Measurements from ENCODE around the gene CCN5.

Gene CCN5

DNA sequence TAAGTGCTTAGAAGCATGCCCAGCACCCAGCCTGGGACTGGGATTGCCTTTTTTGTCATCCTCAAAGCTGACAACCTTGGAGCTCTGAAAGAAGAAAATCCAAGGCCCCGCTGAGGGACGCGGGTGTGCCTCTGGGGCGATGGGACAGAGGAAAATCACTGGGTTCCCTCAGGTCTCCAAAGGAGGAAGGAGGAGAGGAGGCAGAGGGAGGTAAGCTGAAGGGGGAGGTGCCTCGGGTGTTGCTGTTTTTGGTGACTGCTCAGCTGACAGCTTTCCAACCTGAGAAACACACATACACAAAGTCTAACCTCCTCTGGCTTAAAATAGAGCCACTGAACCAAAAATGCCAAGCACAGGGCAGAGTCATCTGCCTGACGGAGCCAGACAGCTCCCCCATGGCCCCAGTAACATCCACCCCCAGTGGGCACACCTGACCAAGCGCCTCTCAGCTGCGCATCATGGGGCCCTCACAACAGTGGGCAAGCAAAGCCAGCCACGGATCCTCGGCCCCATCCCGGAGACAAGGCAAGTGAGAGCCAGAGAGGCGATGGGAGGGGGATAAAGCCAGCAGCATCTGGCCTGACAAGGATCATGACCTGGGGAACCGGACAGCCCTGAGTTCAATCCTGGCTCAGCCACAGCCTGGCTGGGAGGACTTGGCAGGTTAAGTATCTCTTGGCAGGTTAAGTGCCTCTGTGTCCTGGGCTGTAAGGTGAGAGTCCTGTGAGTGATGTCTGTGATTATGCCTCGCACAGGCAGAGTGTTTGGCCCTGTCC is 27.3 kb downstream of the CCN5 start:
- Histone ChIP-seq H3K9me3 (ENCODE audit: control insufficient read depth, insufficient read depth, low read depth, low read length) (no peaks in the 10 kb centered on the region), H3K27ac (ENCODE audit: extremely low read depth, low read depth, low read length) (no peak overlapping the region), H3K36me3 (ENCODE audit: control insufficient read depth in 2 of 2, insufficient read depth in 1 of 2, low read length in 2 of 2) (no peaks in the 10 kb centered on the region), H3K4me3 (ENCODE audit: low read depth, low read length) (no peak overlapping the region), H3K4me1 (ENCODE audit: control insufficient read depth, insufficient read depth, low read length) (peaks cover 4% of the 10 kb centered on the region; the same call in 1 of the 2 replicates)
- ChIA-PET CTCF (interaction anchor here (1.1 to 2.1 kb wide), 3 partner anchors 10 to 59 kb away, joined by 3 to 7 read pairs (median 3); no protein-coding TSS in a partner anchor), POLR2A (no interaction called here)
- TF ChIP-seq ZNF776 (tag by site-specific recombination; IDR thresholded peaks at IDR 0.05; ENCODE audit: borderline replicate concordance), result no peak
- no peak for TF ChIP-seq BCL6B (tag by site-specific recombination; IDR thresholded peaks at IDR 0.05)
- no peak for TF ChIP-seq MYNN (tag by site-specific recombination; IDR thresholded peaks at IDR 0.05; ENCODE audit: borderline replicate concordance)
- no peak for TF ChIP-seq ZNF366 (tag by site-specific recombination; conservative IDR thresholded peaks at IDR 0.05)
- TF ChIP-seq ZNF37A (tag by site-specific recombination; IDR thresholded peaks at IDR 0.05), result no peak
- TF ChIP-seq ZNF423 (tag by site-specific recombination; IDR thresholded peaks at IDR 0.05), result no peak
- no peak for TF ChIP-seq ZNF473 (tag by site-specific recombination; IDR thresholded peaks at IDR 0.05)

- ChIA-PET POLR2A (no interaction called here), CTCF (interaction anchor here (0.7 to 2.1 kb wide), 6 partner anchors 10 to 1021 kb away, joined by 3 to 7 read pairs (median 3); no protein-coding TSS in a partner anchor)
- Histone ChIP-seq H3K4me3 (ENCODE audit: low read depth, low read length) (no peak overlapping the region), H3K9me3 (ENCODE audit: control insufficient read depth, insufficient read depth, low read depth, low read length) (no peaks in the 10 kb centered on the region), H3K4me1 (ENCODE audit: control insufficient read depth, insufficient read depth, low read length) (peaks cover 4% of the 10 kb centered on the region; the same call in 1 of the 2 replicates), H3K27ac (ENCODE audit: extremely low read depth, low read depth, low read length) (no peak overlapping the region), H3K36me3 (ENCODE audit: control insufficient read depth in 2 of 2, insufficient read depth in 1 of 2, low read length in 2 of 2) (no peaks in the 10 kb centered on the region)
- TF ChIP-seq MYNN (tag by site-specific recombination; IDR thresholded peaks at IDR 0.05; ENCODE audit: borderline replicate concordance) (no peak), ZNF211 (tag by site-specific recombination; IDR thresholded peaks at IDR 0.05; ENCODE audit: low read depth) (no peak), ZBTB26 (tag by site-specific recombination; optimal IDR thresholded peaks at IDR 0.05) (no peak)
Measured at GRCh38 chr20:44743080-44743701, 28.0 kb downstream of the CCN5 start.

DNA sequence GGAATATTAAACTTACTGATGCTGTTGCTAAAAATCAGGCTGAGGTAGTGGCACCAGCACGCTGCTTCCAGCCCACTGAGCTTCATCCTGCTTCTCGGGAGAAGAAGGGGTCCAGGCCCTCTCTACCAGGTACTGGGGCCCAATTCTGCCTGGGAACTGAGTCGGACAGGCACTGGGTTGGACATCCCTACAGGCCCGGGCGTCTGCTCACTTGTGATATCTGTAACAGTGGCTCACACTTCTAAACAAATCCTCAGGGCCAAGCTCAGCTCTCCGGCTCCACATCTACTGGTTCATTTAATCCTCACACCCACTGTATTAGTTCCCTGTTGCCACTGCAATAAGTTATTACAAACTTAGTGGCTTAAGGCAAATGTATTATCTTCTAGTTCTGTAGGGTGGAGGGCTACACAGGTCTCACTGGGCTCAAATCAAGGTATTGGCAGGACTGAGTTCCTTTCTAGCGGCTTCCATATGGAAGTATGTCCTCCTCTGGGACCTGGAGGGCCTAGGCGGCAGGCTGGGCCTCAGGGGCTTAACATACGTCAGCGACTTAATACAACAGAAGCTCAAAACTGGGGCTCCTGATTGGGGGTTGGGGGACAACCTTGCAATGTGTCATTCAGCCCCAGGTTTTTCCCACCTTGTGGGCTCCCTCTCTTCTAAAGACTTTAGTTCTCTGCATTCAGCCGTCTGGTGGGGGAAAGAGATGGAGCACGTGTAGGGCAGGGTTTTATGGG is 28.9 kb downstream of the CCN5 start:
- Histone ChIP-seq H3K4me3 (ENCODE audit: low read depth, low read length) (no peak overlapping the region), H3K27ac (ENCODE audit: extremely low read depth, low read depth, low read length) (no peak overlapping the region), H3K9me3 (ENCODE audit: control insufficient read depth, insufficient read depth, low read depth, low read length) (no peaks in the 10 kb centered on the region), H3K36me3 (ENCODE audit: control insufficient read depth in 2 of 2, insufficient read depth in 1 of 2, low read length in 2 of 2) (no peaks in the 10 kb centered on the region), H3K4me1 (ENCODE audit: control insufficient read depth, insufficient read depth, low read length) (peaks cover 4% of the 10 kb centered on the region; the same call in 1 of the 2 replicates)
- POLR2A ChIA-PET, result no interaction called here
- CTCF ChIA-PET, result interaction anchor here (0.7 to 2.1 kb wide), 4 partner anchors 11 to 1020 kb away, joined by 3 to 6 read pairs (median 3); no protein-coding TSS in a partner anchor
- TF ChIP-seq ZBTB20 (tag by site-specific recombination; IDR thresholded peaks at IDR 0.05), result no peak
- no peak for TF ChIP-seq ZNF548 (tag by site-specific recombination; IDR thresholded peaks at IDR 0.05)
- no peak for TF ChIP-seq MYNN (tag by site-specific recombination; IDR thresholded peaks at IDR 0.05; ENCODE audit: borderline replicate concordance)
- TF ChIP-seq, protein P1, sequence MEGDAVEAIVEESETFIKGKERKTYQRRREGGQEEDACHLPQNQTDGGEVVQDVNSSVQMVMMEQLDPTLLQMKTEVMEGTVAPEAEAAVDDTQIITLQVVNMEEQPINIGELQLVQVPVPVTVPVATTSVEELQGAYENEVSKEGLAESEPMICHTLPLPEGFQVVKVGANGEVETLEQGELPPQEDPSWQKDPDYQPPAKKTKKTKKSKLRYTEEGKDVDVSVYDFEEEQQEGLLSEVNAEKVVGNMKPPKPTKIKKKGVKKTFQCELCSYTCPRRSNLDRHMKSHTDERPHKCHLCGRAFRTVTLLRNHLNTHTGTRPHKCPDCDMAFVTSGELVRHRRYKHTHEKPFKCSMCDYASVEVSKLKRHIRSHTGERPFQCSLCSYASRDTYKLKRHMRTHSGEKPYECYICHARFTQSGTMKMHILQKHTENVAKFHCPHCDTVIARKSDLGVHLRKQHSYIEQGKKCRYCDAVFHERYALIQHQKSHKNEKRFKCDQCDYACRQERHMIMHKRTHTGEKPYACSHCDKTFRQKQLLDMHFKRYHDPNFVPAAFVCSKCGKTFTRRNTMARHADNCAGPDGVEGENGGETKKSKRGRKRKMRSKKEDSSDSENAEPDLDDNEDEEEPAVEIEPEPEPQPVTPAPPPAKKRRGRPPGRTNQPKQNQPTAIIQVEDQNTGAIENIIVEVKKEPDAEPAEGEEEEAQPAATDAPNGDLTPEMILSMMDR (tag by site-specific recombination; IDR thresholded peaks at IDR 0.05), result no peak
- no peak for TF ChIP-seq ZNF660 (tag by site-specific recombination; IDR thresholded peaks at IDR 0.05)
- TF ChIP-seq PATZ1 (tag by site-specific recombination; IDR thresholded peaks at IDR 0.05), result no peak
- no peak for TF ChIP-seq ZNF529 (tag by site-specific recombination; IDR thresholded peaks at IDR 0.05; ENCODE audit: insufficient replicate concordance)
- TF ChIP-seq ZSCAN23 (tag by site-specific recombination; IDR thresholded peaks at IDR 0.05), result no peak
- TF ChIP-seq REST (tag by site-specific recombination; IDR thresholded peaks at IDR 0.05), result no peak
